NCI-H1436 treated with DMSO at 0.1 percent for 48 hours (cell line): Measurements from ENCODE around the gene ANKRD31.
"Not testable (repeated sequence)": the region's sequence is repeated elsewhere in the genome, so short reads cannot be mapped to it uniquely, and the experiment has no call there.

ENCODE experiments used
- DNase-seq: peaks from one replicate; lab custom pipeline; 2025; lab: John Stamatoyannopoulos, UW

ANKRD31 gene

DNA sequence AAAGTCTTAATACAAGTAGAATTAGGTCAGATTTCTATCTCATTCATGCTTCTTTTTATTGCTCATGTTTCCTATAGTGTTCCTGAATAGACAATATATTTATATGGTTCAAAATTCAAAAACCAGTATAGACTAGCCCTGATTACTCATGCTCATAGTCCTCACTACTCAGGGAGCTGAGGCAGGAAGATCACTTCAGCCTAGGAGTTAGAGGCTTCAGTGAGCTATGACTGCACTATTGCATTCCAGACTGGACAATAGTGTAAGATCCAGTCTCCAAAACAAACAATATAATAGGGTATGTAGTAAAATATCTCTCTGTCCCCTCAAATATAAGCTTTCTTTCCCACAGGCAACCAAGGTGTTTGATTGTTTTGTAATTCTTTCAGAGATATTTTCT is 2.4 kb downstream of the ANKRD31 start:
- no peak for DNase-seq

DNA sequence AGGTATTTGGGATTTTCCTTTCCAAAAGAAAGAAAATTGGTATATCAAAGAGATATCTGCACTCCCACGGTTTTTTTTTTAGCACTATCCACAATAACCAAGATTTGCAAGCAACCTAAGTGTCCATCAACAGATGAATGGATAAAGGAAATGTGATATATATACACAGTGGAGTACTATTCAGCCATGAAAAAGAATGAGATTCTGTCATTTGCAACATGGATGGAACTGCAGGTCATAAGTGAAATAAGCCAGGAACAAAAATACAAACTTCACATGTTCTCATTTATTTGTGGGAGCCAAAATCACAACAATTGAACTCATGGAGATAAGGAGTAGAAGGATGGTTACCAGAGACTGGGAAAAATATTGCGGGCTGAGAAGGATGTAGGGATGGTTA is 9.8 kb downstream of the ANKRD31 start:
- no peak for DNase-seq

DNA sequence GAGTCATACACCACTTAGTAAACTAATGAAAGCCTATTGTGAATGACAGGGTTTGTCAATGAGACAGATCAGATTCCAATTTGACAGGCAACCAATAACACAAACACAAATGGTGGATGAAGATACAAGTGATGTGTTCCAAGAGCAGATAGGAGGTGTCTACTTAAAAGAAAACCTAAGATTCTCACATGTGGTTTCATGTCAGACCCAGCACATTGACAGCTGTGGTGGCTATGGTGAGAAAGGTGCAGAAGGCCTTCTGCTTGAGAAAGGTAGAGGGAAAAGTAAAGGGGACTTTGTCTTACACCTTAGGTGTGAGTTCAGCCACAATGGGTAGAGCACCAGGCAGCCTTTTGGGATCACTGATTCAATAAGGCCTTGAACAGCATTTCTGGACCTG is 11.2 kb downstream of the ANKRD31 start:
- no peak for DNase-seq

DNA sequence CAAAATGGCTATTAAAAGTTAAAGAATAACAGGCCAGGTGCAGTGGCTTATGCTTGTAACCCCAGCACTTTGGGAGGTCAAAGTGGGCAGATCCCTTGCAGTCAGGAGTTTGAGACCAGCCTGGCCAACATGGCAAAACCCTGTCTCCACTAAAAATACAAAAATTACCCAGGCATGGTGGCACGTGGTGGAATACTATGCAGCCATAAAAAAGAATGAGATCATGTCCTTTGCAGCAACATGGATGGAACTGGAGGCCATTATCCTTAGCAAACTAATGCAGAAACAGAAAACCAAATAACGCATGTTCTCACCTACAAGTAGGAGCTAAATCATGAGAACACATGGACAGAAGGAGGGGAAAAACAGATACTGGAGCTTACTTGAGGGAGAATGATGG is 15.9 kb downstream of the ANKRD31 start:
- not testable (repeated sequence) for DNase-seq

DNA sequence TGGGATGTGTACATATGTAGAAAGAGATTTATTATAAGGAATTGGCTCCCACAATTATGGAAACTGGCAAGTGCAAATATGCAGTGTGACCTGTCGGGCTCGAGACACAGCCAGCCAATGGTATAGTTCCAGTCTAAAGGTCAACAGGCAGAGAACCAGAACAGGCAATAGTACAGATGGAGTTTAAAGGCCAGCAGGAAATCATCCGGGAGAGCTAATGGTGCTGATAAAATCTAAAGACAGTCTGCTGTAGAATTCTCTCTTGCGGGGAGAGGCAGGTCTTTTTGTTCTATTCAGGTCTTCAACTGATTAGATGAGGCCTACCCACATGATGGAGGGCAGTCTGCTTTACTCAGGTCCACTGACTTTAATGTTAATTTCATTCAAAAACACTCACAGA is 21.8 kb downstream of the ANKRD31 start:
- no peak for DNase-seq

DNA sequence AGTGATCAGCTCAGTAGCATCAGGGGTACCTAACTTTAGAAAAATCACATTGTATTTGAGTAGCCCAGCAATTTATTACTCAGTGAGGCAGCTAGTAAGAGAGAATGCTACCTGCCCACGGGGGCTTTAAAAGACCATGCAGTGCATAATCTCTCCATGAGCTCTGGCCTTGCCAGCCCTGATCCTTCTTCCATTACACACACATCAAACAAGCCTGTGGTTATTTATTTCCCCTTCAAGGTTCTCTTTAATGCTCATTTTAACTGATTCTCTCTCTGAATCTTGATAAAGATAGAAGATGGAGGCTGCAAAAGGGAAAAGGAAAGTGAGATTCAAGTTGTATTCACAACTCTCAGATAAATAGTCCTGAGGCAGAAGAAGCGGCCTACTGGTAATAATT is 22.3 kb downstream of the ANKRD31 start:
- DNase-seq, result no peak

DNA sequence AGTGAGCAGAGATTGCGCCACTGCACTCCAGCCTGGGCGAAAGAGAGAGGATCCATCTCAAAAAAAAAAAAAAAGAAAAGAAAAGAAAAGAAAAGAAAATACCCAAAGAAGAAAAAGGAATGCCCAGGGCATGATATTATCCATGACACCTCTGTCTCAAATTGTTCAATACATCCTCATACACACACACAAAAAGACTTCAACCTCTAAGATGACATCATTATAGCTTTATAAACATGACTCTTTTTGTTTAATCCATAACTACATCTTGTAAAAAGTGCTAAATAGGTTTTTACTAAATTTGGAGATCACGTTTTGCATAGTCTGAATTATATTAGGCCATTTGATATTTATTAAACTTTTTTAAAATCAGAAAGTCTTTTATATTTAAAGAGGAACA is 33.1 kb downstream of the ANKRD31 start:
- no peak for DNase-seq

DNA sequence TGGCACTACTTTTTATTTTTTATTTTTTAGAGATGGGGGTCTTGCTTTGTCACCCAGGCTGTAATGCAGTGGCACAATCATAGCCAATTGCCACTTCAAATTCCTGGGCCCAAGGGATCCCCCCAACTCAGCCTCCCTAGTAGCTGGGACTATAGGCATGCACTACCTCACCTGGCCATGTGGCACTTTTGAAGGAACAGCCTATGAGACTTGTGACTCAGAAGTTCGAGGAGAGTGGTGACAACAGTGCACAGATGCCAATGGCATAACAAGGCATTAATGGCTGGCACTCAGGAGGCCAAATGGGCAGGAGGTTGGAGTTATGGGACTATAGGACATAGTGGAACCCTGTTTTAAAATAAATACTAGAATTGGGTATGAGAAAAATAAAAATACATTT is 33.7 kb downstream of the ANKRD31 start:
- no peak for DNase-seq

DNA sequence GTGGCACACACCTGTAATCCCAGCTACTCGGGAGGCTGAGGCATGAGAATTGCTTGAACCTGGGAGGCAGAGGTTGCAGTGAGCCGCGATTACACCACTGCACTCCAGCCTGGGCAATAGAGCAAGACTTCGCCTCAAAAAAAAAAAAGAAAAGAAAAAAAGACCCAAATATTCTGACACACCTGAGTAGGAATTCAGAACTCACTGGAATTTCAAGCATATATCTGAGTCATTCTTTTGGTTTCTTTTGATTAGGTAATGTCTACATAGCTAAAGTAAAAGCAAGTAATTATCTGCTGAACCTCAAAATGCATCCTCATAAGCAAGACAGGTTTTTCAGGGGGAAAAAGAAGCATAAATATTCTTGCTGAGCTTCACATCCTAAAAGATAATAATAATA is 35.9 kb downstream of the ANKRD31 start:
- no peak for DNase-seq

DNA sequence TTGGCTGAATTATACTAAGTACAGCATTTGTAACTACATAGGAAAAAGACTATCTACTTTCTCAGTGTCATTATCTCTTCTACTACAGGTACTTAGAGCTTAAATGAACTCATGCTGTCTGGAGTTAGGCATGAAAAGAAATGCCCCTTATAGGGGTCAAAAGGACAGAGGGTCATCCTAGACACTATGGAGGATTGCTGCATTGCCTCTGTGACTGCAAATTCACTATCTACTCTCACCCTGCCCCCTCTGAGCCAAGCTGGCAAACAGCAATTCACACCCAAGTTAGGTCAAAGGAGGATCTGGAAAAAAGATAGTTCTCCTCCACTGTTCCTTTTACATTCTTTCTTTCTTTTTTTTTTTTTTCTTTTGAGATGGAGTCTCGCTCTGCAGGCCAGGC is 36.7 kb downstream of the ANKRD31 start:
- no peak for DNase-seq

DNA sequence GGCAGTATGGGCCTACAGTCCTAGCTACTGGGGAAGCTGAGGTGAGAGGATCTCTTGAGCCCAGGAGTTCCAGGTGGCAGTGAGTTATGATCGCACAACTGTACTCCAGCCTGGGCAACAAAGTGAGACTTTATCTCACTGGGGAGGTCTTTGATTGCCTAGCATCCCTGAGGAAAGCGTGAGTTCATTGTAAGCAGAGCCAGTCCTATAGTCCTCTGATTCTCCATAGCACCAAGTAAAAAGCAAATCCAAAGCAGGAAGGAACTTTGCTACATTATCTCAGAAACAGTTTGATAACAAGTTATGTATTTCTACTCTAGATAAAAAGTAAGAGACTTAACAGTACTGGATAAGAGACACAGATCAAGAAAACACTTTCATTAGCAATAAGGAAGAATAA is 37.6 kb downstream of the ANKRD31 start:
- no peak for DNase-seq

DNA sequence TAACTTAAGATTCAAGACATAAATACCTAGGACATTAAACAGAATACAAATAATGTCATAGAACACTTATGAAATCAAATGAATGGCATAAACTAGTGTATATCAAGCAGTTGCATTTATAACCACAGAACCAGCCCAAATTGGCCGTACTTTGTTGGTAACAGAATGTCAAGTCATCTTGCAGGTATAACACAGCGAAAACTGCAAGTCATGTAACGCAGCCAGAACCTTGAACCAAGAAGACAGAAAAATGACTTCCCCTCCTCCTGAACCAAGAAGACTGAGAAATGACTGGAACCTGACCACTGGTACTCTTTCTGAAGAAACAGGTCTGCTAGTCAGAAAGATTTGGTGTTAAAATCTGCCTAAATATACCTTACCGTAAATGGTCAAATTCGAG is 38.9 kb downstream of the ANKRD31 start:
- no peak for DNase-seq

DNA sequence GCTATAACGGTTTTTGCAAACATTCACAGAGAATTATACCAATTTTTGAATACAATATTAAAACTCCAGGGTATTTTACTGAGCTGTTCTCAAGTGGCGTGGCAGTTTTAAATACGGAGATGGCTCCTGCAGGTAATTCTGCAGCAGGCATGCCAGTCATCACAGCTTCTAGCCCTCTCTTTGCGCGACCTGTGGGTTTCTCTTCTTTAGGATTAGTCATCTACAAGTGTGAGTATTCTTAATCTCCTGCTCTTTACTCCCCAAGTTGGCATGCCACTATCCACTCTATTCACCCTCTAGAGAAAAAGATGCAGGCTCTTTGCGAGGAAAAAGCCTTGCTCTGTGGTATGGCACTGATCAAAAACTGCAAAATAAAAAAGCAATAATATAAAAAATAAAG is 43.9 kb downstream of the ANKRD31 start:
- DNase-seq, result no peak

DNA sequence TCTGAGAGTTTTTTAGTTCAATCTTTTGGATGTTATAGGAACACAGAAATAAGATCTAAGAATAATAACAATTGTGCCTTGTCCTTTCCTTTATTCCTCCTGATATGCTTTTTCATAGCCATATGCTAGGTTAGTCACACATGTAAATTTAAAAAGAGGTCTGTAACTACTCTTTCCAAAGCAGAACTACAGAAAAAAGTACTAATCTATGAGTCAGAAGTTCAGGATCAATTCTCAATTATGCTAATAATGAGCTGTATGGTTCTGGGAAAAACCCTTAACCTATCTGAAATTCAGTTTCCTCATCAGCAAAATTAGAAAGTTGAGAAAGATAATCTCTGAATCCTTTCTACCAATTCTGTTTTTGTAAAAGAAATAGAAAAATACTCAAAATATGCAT is 44.4 kb downstream of the ANKRD31 start:
- DNase-seq, result no peak

DNA sequence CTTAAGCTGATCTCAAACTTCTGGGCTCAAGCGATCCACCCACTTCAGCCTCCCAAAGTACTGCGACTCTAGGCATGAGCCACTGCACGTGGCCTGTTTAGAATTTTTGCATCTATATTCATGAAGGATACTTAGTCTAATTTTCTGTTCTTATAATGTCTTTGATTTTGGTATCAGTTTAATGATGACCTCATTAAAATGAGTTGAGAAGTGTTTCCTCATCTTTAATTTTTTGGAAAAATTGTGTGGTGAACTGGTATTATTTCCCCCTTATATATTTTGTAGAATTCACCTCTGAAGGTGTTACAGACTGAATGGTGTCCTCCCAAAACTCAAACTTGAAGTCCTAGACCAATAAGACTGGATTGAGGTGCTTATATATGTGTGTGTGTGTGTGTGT is 46.5 kb downstream of the ANKRD31 start:
- no peak for DNase-seq

DNA sequence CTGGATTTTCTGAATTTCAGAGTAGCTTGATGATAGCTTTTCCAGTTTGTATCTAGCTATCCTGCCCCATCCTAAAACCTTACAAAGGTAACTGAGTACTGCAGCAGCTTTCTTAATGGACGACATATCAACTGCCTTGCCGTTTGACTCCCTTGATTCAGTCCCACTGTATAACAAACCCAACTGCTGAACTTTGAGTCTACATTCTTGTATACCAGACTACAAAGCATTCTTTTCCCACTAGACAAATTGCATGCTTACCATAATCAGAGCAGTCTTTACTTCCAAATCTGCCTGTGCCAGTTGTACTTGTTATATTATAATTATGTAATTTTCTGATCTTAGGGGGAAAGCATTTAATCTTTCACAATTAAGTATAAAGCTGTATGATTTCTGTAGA is 47.3 kb downstream of the ANKRD31 start:
- no peak for DNase-seq

DNA sequence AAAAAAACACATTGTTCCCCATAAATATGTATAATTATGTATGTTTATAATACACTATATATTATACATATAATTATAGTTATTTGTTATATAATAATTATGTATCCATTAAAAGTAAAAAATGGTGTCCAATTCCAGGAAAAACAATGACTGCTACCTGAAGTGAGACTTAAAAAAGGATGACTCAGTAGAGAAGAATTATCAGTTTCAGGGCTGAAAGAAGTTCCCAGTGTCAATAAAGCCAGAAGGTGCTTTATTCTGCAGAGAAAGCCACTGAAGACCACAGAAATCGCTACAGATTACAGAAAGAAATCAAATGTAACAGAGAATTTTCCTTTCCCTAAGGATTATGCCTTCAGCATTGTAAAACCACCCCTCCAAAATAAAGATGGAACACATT is 50.9 kb downstream of the ANKRD31 start:
- no peak for DNase-seq

DNA sequence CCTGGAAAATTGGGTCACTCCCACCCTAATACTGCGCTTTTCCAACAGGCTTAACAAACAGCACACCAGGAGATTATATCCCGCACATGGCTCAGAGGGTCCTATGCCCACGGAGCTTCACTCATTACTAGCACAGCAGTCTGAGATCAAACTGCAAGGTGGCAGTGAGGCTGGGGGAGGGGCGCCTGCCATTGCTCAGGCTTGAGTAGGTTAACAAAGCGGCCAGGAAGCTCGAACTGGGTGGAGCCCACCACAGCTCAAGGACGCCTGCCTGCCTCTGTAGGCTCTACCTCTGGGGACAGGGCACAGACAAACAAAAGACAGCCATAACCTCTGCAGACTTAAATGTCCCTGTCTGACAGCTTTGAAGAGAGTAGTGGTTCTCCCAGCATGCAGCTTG is 60.7 kb downstream of the ANKRD31 start:
- DNase-seq, result not testable (repeated sequence)

DNA sequence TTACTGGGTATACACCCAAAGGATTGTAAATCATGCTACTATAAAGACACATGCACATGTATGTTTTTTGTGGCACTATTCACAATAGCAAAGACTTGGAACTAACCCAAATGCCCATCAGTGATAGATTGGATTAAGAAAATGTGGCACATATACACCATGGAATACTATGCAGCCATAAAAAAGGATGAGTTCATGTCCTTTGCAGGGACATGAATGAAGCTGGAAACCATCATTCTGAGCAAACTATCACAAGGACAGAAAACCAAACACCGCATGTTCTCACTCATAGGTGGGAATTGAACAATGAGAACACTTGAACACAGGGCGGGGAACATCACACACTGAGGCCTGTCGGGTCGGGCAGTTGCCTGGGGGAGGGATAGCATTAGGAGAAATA is 61.8 kb downstream of the ANKRD31 start:
- DNase-seq, result not testable (repeated sequence)

DNA sequence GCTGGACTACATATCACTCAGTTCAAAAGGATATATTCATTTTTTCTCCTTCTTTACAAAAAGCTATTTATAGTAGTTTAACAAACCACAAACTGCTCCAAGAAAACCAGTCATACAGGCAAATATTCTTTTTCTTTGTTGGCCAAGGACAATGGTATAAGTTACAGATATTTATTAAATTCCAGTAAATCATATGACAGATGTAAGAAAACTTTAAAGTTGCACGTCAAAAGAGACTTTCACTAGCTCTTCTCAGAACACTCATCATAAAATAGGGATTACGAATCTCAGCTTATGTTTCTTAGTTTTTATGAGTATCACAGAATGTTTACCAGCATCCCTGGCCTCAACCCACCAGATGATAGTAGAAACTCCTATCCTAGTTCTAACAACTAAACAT is 67.2 kb downstream of the ANKRD31 start:
- no peak for DNase-seq

DNA sequence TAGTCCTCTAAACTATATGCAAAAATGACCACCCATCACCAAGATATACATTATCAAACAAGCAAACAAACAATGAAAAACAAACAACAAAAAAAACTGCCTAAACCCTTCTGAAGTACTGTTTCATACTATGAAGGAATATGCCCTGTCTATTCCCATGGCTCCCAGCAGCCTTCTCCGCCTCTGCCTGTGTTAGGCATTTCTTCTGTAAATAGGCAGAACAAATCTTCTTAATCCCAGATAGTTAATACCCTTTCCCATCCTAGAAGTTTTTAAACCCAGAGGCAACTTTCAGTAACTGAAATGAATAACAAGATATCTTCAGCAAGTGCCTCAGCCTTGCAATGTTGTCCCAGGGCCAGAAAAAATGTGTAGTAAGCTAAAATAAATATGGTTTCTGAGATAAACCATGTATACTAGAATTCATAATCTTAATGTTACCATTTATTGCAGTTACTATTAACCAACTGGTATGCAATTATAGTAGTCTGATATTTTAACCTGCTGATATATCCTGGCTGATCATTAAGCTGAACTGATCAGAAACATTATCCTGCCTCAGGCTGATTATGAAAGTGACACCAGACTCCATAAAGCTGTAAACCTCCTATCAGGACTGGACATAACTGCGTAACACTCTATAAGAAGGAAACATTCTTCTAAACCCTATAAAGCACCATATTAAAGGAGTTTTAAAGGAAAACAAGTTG is 68.5 kb downstream of the ANKRD31 start:
- no peak for DNase-seq

DNA sequence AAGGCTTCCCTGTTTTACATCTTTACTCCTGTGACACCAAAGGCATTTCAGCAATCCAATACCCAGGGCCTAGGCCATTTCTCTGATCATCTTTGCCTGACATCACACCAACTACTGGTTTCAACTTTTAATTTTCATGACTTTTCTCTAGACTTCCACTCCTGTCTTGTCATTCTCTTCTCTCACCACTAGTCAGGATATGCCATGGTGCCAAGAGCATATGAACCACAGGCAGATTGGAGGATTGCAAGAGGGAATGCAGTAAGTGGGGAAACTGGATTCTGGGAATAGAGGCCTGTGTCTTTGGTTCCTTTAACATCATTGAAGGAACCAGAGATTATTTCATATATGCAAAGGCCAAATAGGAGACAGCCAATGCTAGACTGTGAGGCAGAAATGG is 69.3 kb downstream of the ANKRD31 start:
- DNase-seq, result no peak

DNA sequence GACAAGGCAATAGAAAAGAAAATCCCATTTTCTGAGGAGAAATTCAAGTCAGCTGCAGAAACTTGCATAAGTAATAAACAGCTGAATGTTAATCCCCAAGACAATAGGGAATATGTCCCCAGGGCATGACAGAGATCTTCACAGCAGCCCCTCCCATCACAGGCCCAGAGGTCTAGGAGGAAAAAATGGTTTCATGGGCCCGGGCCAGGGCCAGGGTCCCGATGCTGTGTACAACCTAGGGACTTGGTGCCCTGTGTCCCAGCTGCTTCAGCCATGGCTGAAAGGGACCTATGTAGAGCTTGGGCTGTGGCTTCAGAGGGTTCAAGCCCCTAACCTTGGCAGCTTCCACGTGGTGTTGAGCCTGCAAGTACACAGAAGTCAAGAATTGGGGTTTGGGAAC is 75.2 kb downstream of the ANKRD31 start:
- DNase-seq, result not testable (repeated sequence)

DNA sequence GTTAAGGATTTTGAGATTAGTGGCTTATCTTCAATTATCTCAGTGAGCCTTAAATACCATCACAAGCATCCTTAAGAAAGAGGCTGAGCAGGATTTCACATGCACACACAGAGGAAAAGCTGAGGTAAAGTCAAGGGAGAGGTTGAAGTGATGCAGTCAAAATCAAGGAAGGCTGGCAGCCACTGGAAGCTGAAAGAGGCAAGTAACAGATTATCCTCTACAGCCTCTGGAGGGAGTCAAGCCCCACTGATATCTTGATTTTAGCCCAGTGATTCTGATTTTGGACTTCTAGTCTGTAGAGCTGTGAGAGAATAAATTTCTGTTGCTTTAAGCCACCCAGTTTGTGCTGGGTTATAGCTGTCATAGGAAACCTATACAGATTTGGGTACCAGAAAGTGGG is 80.1 kb downstream of the ANKRD31 start:
- no peak for DNase-seq

DNA sequence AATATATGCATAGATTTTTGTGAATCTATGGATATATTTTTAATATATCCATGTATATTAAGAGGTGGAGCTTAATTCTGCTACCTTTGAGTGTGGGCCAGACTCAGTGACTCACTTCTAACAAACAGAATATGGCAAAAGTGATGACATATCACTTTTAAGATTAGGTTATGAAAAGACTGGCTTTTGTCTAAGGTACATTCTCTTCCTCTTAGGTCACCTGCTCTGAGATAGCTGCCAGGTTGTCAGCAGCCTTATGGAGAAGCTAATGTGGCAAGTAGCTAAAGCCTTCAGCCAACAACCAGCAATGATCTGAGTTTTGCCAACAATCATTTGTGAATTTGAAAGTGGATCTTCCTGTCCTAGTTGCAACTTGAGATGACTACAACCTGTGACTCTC is 83.8 kb downstream of the ANKRD31 start:
- no peak for DNase-seq
